ENCODE data around the gene SDCBP2. TPM values are rescaled to one million over a fixed set of nuclear protein-coding genes. Genes with fewer than 3 reads are reported as not detected.
A peak's percentile ranks its signal among the peaks of the same experiment; 100 is the strongest.

SDCBP2 gene
- total and polyA plus RNA-seq, 2 of the 13 experiments (the other 11 are each of a cell fraction or from before 2014, with no cell fraction given): 1.2 to 2.4 TPM

DNA sequence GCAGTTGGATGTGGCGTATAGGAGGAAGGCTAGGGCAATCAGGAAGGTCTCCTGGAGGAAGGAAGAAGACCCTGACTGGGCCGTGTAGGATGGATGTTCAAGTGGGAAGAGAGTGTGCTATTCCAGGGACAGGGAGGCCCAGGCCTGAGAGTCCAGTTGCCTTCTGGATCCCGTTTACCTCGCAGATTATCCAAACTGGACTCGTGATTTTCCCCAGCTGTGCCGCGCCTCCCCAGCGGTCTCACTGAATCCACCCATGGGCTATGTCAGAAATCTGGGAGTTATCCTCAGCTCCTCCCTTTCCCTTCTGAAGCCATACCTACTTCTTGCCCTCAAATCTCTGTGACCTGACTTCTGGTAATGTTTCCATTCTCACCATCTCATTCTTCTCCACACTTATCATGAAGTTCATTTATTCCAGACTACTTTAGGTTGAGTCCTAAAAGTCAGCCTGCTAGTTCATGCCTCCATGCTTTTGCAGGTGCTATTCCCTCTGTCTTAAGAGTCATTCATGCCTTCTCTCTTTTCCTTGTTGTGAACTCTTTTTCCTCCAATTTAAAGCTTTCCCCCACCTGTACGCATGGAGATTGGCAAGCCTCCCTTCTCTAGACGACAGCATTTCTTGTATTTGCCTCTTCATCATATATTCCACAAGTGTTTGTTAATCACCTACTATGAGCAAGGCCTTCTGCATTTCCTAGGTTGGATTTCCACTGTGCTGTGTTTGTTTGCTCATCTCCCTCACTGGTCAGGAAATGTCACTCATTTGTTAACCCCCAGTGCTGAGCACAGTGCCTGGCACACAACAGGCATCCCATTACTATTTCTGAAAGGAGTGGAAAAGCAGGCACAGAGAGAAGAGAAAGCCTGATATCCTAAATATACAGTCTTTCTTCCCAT is 2.7 kb downstream of the SDCBP2 start (continued):
- TF ChIP-seq, protein P1, sequence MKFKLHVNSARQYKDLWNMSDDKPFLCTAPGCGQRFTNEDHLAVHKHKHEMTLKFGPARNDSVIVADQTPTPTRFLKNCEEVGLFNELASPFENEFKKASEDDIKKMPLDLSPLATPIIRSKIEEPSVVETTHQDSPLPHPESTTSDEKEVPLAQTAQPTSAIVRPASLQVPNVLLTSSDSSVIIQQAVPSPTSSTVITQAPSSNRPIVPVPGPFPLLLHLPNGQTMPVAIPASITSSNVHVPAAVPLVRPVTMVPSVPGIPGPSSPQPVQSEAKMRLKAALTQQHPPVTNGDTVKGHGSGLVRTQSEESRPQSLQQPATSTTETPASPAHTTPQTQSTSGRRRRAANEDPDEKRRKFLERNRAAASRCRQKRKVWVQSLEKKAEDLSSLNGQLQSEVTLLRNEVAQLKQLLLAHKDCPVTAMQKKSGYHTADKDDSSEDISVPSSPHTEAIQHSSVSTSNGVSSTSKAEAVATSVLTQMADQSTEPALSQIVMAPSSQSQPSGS (CRISPR knock-in tag; IDR thresholded peaks at IDR 0.05): no peak
- TF ChIP-seq ZNF260 (CRISPR knock-in tag; IDR thresholded peaks at IDR 0.05; ENCODE audit: borderline replicate concordance, low read depth) (no peak), ZSCAN25 (CRISPR knock-in tag; IDR thresholded peaks at IDR 0.05) (peak; percentile 7; the same call in 1 of the 2 replicates), ELF1 (CRISPR knock-in tag; IDR thresholded peaks at IDR 0.05) (no peak), TOPORS (CRISPR knock-in tag; IDR thresholded peaks at IDR 0.05) (0 out of 2 replicates have a peak, but pooled peaks have one; percentile 39)
- TF ChIP-seq, protein P2, sequence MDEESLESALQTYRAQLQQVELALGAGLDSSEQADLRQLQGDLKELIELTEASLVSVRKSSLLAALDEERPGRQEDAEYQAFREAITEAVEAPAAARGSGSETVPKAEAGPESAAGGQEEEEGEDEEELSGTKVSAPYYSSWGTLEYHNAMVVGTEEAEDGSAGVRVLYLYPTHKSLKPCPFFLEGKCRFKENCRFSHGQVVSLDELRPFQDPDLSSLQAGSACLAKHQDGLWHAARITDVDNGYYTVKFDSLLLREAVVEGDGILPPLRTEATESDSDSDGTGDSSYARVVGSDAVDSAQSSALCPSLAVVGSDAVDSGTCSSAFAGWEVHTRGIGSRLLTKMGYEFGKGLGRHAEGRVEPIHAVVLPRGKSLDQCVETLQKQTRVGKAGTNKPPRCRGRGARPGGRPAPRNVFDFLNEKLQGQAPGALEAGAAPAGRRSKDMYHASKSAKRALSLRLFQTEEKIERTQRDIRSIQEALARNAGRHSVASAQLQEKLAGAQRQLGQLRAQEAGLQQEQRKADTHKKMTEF (CRISPR knock-in tag; IDR thresholded peaks at IDR 0.05): no peak
- TF ChIP-seq, protein P3, sequence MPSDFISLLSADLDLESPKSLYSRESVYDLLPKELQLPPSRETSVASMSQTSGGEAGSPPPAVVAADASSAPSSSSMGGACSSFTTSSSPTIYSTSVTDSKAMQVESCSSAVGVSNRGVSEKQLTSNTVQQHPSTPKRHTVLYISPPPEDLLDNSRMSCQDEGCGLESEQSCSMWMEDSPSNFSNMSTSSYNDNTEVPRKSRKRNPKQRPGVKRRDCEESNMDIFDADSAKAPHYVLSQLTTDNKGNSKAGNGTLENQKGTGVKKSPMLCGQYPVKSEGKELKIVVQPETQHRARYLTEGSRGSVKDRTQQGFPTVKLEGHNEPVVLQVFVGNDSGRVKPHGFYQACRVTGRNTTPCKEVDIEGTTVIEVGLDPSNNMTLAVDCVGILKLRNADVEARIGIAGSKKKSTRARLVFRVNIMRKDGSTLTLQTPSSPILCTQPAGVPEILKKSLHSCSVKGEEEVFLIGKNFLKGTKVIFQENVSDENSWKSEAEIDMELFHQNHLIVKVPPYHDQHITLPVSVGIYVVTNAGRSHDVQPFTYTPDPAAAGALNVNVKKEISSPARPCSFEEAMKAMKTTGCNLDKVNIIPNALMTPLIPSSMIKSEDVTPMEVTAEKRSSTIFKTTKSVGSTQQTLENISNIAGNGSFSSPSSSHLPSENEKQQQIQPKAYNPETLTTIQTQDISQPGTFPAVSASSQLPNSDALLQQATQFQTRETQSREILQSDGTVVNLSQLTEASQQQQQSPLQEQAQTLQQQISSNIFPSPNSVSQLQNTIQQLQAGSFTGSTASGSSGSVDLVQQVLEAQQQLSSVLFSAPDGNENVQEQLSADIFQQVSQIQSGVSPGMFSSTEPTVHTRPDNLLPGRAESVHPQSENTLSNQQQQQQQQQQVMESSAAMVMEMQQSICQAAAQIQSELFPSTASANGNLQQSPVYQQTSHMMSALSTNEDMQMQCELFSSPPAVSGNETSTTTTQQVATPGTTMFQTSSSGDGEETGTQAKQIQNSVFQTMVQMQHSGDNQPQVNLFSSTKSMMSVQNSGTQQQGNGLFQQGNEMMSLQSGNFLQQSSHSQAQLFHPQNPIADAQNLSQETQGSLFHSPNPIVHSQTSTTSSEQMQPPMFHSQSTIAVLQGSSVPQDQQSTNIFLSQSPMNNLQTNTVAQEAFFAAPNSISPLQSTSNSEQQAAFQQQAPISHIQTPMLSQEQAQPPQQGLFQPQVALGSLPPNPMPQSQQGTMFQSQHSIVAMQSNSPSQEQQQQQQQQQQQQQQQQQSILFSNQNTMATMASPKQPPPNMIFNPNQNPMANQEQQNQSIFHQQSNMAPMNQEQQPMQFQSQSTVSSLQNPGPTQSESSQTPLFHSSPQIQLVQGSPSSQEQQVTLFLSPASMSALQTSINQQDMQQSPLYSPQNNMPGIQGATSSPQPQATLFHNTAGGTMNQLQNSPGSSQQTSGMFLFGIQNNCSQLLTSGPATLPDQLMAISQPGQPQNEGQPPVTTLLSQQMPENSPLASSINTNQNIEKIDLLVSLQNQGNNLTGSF (CRISPR knock-in tag; IDR thresholded peaks at IDR 0.05): no peak
- TF ChIP-seq, protein P4, sequence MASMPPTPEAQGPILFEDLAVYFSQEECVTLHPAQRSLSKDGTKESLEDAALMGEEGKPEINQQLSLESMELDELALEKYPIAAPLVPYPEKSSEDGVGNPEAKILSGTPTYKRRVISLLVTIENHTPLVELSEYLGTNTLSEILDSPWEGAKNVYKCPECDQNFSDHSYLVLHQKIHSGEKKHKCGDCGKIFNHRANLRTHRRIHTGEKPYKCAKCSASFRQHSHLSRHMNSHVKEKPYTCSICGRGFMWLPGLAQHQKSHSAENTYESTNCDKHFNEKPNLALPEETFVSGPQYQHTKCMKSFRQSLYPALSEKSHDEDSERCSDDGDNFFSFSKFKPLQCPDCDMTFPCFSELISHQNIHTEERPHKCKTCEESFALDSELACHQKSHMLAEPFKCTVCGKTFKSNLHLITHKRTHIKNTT (CRISPR knock-in tag; IDR thresholded peaks at IDR 0.05): no peak
